HG03558 (cell line): ENCODE data around the gene SORCS2.

Experiments used
- ATAC-seq: cut with Tn5 transposase; IDR thresholded peaks from one replicate; pipeline ENCODE4 v1.9.1; 2021; ENCODE audit warnings: moderate number of reproducible peaks; ENCODE audit not compliant: unreplicated experiment; ENCODE audit errors: extremely low read depth

SORCS2 gene

DNA sequence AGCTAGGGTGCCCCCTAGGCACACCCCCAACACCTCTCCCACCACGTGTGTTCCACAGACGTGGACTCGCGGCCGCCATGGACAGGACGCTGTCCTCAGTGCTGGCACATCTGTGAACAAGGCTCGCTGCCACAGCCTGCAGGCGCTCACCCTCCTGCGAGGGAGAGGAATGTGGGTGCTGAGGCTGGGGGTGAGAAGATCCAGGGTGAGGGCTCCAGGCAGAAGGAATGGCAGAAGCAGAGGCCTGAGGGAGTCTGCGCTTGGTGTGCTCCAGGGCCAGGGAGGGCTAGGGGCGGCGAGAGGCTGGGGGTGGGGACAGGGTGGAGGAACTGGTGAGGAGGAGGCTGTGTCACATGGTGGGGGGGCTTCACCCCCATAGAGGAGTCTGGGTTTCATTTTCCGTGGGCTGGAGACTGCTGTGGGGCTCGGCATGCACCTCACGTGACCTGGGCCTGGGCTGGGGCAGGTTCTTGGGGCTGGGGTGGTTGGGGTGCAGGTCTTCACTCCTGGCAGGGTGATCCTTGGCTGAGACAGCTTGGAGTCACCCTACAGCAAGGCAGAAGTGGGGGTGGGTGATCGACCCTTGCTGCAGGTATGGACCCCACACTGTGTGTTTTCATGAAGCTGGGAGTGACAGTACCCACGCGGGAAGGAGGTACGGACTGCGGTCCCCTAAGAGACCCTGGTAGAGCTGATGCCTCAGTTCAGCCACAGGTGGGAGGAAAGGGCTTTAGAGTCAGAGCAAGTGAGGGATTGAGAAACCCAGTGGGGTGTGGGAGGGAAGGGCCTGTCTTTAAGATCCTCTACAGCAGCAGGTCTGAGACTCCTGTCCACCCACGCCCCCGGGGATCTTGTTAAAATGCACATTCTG, 138.7 kb downstream of the SORCS2 start:
- ATAC-seq: no peak

DNA sequence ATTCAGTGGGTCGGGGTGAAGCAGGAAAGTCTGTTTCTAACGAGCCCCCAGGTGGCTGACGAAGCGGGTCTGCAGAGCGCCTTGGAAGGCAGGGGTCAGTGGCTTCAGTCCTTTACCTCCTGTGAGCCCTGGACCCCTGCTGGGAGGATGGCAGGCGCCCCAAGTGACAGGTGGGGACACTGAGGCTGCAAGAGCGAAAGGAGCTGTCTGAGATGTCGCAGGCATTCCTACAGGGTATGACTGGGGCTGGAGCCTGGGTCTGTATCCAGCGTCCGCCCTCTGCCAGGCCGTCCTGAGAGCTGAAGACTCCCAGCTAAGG, 139.3 kb downstream of the SORCS2 start:
- no peak for ATAC-seq

DNA sequence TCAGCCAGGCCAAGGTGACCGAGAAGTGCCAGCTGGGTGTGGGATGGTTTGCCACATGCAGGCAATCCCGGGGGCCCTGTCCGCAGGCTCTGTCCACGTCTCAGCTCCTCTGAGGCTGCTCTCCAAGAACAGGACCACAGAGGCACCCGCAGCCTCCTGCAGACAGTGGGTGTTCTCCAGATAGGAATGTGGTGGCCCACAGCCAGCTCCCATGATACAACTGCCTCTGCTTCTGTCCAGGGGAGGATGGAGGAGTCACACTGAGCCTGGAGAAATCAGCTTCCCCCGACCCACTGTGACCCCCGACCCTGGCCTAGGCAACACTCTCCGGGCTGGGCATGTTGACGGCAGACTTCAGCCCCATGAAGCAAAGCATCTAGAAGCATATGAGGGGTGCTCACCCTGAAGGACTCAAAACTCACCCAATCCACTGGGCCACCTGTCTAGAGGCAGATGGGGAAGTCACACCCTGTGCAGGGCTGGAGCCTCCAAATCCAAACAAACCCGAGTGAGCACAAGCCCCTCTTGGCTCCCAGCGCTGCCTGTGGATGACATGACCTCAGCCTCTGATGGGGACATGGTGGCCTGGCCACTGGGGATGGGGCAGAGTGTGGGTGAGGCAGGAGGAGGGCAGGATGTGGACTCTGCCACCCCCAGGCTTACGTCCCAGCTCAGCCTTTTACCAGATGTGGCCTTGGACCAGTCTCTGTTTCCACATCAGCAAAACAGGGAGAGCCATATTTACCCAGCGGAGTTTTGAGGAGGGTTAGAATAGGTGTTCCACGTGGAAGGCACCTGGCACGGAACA, 140.1 kb downstream of the SORCS2 start:
- no peak for ATAC-seq

DNA sequence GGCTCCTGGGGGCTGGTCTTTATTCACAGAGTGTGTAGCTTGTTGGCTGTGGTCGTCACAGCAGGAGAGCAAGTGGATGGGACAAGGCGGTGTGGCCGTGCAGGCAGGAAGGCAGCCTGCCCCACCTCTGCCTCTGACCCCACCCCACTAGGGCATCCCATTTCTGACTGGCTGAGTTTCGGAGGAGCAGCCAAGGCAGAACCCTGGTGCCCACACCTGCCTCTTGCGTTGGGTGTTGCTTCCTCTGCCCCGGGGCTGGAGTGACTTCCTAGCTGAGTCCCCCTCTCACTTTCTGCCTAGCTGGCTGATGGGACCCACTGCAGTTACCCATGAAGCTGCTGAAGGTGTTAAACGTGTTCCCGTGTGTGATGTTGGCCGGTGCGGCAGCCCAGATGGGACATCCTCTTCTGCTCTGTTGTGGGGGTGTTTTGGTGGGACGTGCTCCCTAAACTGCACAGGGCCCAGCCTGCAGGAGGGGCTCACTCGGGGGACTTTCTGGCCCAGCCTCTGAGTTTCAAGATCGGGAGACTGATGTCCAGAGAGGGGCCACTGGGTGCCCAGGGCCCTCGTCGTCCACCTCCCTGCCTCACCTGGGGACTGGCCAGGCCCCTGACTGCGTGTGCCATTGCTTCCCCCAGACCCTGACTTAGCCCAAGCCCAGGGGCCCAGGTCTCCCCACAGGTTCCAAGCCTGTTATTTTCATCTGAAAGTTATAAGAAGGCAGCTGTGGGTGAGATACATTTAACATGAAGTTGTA, 140.9 kb downstream of the SORCS2 start:
- ATAC-seq: no peak

DNA sequence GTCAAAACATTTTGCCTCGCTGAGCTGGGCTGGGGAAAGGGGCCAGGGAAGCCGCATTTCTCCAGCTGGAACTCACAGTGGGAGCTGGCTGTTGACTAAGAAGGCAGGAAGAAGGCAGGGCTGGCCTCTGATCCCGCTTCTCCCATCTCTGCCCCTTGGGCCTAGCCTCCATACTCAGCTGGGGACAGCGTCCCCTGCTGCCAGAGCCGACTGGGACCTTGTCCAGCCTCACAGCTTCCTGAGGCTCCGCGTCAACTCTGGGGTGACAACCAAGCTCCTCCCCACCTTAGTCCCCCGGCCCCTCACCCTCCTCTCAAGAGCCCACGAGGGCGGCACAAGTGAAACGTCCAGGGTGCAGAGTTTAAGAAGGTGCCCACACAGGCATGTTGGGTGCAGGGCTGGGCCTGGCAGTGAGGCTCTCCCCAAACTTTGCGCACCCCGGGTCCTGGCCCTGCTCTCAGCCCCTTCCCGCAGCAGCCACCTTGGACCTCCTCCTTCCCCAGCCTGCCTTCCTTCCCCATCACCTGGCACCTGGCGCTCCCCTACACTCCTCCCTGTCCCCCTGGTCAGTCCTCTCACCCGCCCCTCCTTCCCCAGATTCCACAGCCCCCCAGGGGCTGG, 141.6 kb downstream of the SORCS2 start:
- ATAC-seq: no peak

DNA sequence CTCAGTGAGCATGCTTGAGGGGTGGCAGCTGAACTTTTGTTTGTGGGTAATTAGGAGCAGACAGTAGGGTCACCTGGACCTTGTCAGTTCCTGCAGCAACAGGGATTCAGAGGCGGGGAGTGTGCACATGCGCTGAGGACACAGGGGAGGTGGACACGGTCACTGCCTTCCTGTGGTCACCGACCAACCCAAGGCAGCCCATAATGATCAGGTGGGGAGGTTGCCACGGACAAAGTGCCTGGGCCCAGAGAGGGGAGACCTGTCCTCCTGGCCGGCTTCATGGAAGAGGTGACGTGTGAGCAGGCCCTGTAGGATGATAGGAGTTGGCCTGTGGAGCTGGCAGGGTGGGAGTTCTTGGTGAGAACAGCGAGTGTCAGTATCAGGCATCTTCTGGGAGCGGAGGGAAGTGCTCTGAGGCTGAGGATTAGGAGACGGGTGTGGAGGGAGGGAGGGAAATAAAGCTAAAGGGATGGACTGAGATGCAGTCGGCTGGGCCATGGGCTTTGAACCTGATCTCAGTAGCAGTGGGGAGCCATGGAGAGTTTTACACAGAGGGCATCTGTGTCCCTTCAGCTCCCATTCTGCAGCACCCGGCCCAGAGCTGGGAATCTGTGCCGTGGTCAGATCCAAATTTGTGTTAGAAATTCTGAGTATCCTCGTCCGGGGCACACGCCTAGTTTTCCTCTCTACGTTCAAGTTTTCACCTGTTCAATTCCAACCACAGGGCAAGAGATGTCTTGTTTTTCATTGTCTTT, 142.4 kb downstream of the SORCS2 start:
- ATAC-seq: no peak

DNA sequence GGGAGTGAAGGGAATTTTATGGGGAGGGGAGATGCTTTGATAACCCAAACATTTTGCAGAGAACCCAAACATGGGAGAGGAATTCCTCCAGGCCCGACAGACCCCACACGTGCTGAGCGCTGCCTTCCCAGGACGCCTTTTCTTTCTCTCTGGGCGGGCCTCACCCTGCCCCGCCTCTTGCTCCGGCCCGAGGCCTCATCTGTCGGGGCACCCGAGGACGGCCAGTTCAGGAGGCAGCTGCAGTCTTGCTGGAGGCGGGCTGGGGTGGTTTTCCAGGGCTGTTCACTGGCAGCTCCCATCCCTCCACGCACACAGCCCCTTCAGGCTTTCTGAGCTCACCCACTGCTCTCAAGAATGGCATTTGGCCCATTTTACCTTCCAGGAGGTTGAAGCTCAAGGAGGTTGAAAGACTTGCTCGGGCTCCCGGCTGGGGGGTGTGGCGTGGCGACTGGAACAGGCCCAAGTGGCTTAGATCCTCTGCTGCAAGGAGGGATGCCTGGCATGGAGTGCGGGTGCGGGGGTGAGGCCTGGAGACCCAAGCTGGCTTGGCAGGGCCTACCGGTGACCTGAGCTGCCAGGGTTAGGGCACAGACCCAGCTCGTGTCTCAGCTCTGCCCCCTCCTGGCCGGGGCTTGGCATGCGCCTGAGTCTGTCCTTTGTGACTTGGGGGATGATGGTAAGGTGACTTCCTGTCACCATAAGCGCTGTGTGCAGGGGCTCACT, 143.2 kb downstream of the SORCS2 start:
- no peak for ATAC-seq

DNA sequence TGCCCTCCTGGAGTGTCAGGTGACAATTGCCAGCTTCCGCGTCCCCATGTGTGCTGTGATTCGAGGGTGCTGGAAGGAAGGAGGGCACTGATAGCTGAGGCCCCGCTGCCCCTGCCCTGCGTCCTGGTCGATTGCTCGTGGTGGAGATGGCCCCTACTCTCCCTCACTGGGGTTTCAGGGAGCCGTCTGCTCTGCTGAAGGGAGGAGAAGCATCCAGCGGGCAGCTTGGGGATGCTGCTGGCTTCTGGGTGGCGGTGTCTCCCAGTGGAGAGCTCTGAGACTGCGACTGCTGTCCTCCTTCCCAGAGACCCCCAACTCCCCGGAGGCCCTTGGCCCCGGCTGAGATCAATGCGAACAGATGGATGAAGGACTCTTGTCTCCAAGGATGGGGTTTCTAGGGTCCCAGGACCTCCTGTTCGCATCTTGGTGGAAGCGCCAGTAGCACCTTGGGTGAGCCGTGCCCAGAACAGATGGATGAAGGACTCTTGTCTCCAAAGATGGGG, 143.8 kb downstream of the SORCS2 start:
- no peak for ATAC-seq

DNA sequence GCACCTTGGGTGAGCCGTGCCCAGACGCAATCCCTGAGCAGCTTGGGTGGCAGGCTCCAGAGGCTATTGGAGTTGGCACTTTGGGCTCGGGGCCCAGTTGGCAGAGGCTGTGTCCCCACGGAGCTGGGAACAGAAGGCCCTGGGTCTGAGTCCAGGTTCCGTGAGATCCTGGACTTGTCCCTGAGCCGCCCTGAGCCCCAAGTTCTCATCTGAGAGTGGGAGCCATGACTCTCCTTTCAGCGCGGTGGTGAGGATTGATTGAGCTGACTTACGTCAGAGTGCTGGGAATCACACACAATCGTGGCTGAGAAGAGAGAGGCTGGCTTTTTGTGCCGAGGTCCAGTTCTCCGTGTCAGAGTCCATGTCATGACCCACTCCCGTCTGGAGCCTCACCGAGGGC, 144.4 kb downstream of the SORCS2 start:
- ATAC-seq: no peak

DNA sequence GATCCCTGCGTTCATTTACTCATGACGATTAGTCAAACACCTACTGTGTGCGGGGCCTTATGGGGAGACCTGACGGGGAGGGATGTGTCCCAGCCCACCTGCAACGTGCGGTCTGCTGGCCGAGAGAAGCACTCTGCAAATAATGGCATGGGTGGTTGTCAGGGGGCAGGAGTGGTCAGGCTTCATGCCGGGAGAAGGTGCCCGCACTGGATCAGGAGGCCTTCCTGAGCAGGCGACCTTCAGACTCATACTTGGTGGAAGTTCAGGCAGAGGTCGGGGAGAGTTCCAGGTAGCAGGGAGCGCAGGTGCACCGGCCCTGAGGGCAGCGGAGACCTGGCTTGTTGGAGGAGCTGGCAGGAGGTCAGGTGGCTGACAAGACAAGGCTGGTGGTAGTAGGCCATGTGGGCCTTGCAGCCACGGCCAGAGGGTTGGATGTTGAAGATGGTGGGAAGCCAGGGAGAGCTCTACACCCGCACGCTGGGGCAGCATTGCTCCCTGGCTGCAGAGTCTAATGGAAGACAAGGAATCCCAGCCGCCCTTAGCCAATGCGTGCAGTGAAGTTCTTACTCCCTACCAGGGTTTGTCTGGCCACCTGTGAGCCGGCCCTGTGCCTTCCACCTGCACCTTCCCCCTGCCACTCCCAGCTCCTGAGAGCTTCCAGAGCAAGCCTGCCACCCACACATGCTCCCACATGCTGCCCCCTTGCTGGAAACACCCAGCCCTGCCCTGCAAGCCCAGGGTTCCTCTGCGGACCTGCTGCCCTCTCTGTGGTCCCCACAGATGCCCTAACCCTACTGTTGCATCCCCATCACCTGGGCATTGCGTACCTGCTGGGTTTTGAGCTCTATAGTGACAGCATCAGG, 145.1 kb downstream of the SORCS2 start:
- ATAC-seq: no peak

DNA sequence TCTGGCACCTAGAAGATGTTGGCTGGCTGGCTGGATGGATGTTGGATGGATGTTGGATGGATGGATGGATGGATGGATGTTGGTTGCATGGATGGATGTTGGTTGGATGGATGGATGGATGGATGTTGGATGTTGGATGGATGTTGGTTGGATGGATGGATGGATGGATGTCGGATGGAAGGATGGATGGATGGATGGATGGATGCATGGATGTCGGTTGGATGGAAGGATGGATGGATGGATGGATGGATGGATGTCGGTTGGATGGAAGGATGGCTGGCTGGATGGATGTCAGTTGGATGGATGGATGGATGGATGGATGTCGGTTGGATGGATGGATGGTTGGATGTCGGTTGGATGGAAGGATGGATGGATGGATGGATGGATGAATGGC, 145.7 kb downstream of the SORCS2 start:
- no peak for ATAC-seq

DNA sequence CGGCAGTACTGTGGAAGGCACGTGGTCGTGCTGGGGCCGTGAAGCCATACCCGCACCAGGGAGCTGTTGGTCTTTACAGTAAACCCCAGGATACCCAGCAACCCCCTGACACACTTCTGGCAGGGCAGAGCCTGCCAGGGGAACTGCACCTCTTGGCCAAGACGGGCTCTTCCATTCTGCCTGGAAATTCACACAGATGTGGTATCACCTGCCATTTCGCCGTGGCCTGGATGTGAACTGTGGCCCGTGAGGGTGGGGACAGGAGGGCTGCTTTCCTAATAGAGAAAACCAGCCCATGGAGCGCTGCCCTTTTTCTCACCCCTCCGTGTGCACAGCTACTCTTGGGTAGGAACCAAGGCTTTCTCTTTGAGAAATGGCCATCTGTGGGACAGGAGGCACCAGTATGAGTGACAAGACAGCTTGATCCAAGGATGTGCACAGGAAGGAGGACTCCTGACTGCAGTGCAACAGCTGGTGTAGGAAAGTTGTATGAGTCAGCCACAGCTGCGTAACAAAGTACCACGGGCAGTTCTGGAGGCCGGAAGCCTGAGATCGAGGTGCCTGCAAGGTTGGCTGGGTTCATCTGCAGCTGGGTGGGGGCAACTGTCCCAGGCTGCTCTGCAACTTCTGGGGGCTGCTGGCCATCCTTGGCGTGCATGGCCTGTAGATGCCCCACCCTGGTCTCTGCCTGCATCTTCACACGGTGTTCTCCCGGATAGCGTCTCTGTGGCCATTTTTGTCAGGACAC, 146.7 kb downstream of the SORCS2 start:
- no peak for ATAC-seq

DNA sequence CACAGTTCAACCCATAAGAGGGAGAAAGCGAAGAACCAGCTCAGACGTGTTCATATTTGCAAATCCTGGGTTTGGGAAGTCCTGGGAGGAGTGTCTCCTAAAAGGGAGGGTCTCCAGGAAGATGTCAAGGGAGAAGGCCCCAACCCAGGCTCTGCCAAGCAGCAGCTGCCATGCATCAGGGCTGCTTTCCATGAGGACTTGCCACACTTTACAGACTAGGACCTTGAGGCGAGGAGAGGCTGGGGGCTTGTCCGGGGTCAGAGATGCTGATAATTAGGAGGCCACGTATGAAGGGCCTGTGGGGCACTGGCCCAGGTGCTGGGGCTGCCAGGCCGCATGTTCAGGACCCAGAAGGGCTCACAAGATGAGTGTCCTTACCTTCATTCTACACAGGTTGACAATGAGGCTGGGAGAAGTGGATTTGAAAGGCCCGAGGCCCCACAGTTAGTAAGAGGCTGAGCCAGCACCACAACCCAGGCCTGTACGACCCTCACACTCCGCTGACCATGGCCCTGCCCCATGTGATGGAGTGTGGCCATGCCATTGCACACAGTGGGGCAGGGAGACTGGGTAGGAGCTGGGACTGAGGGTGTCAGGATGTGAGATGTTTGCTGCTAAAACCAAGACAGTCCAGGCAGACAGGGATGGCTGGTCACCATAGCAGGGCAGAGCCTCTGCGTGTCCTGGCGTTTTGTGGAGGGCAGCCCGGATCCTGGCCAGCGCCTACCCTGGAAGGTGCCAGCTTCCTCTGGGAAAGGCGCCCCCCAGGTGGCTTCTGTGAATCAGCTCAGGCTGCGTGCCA, 147.6 kb downstream of the SORCS2 start:
- no peak for ATAC-seq

DNA sequence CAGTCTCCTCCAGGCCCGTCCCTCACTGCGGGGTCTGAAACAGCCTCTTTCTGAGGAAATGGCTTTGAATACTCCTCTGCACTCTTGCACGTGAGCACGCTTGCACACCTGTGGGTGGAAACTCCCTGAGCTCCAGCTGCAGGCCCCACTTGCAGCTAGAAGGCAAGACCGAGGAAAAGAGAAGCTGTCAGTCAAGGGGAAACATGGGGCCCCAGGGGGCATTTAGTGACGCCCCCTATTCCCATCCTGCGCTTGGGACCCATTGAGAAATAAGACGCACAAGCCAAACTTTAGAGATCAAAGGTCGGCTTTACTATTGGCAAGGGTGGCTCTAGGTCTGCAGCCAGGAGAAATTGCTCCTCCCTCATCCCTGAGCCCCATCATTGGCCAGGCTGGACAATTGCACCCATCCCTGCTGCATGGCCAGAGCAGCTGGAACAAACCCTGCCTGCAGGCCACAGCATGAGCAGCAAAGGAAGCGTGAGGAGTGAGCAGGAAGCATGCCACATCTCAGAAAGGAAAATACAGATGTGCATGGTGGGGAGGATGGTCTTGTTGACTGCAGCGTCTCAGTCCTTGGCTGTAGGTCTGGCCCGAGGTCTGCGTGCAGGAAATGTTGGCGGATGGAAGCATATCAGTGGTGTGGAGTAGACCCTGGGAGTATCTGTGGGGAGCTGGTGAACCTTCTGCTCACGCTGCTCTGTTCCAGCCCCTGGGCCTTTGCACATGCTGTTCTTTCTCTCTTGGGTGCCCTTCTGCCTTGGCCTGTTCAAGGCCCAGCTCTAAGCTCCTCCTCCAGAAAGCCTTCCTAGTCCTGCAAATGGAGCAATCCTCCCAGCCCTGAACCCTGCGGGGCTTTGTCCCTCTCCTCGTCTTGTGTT, 148.5 kb downstream of the SORCS2 start:
- no peak for ATAC-seq

DNA sequence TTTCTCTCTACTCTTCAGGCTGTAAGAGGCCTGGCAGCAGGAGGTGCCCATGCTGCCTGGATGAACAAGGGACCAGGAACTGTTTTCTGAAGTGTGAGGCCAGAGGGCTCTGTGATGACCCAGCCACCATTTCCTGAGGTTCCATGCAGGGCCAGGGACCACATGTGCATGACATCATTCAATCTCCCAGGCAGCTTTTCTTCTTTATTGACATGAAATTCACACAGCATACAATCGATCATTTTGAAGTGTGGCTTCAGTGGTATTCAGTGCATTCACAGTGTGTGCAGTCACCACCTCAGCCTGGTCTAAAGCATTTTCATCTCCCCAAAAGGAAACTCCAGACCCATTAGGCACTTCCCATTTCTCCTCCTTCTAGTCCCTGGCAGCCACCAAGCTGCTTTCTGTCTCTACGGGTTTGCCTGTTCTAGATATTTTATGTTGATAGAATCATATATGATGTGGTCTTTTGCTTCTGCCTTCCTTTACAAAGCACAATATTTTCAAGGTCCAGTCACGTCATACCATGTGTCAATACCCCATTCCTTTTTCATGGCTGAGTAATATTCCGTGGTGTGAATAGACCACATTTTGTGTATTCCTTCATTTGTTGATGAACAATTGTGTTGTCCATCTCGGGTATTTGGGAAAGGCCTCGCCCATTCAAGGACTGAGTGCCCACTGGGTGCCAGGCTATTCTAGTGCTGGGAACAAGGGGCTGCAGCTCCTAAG, 149.3 kb downstream of the SORCS2 start:
- ATAC-seq: no peak
